Measurements from ENCODE around the gene ZNHIT3. TPM values are rescaled to one million over a fixed set of nuclear protein-coding genes. Genes with fewer than 3 reads are reported as not detected.

Gene ZNHIT3
- total RNA-seq, 3 donors from 2014 or later = 19.0 to 33.7 (median 29.3) TPM

DNA sequence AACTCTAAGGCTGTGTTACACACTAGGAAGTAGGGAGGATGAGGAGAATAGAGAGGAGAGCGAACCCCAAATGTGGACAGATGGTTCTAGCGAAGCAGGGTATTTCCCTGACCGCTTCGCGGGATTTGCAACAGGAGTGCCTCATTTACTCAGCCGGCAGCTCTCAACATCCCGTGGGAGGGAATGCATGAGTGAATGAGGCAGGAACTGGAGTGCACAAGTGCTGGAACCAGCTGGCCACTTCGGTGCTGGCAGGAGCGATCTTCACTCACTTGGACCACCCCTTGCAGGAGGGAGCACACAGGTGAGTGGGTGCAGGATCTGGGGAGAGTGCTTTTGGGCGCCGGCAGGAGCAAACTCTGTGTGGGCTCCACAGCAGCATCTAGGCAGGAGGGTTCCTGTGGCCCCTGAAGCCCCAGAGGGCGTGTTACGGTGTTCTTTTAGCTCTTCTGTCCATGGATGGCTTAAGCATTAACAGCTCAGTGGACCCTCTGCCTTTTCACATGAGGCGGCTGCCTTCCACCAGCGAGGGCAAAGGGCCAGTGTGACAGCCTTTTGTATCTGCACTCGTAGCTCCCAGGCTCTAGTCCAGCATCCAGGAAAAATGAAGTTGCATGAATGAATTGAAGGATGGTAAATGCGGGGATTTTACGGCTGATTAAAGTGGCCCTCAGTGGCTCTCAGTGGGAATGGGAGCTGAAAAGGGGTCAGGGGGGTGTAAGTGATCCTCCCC, 17.4 kb upstream of the ZNHIT3 start:
- Histone ChIP-seq H3K27me3 (peaks cover 7 to 40% of the 10 kb centered on the region in 2 donors), H3K4me1 (no peaks in the 10 kb centered on the region), H3K4me3 (no peak overlapping the region), H3K36me3 (no peaks in the 10 kb centered on the region), H3K9me3 (no peaks in the 10 kb centered on the region), H3K27ac (no peak overlapping the region)
- no peak for DNase-seq (ENCODE audit: low spot score in 2 of 2)
- intact Hi-C loops (cut with DNase I; ENCODE audit: low total_unique reads) = no loop called here
- TF ChIP-seq, protein P1, sequence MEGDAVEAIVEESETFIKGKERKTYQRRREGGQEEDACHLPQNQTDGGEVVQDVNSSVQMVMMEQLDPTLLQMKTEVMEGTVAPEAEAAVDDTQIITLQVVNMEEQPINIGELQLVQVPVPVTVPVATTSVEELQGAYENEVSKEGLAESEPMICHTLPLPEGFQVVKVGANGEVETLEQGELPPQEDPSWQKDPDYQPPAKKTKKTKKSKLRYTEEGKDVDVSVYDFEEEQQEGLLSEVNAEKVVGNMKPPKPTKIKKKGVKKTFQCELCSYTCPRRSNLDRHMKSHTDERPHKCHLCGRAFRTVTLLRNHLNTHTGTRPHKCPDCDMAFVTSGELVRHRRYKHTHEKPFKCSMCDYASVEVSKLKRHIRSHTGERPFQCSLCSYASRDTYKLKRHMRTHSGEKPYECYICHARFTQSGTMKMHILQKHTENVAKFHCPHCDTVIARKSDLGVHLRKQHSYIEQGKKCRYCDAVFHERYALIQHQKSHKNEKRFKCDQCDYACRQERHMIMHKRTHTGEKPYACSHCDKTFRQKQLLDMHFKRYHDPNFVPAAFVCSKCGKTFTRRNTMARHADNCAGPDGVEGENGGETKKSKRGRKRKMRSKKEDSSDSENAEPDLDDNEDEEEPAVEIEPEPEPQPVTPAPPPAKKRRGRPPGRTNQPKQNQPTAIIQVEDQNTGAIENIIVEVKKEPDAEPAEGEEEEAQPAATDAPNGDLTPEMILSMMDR (IDR thresholded peaks at IDR 0.05) = no peak
- no peak for TF ChIP-seq POLR2A (IDR thresholded peaks at IDR 0.05)
- TF ChIP-seq POLR2AphosphoS5 (IDR thresholded peaks at IDR 0.05) = no peak

DNA sequence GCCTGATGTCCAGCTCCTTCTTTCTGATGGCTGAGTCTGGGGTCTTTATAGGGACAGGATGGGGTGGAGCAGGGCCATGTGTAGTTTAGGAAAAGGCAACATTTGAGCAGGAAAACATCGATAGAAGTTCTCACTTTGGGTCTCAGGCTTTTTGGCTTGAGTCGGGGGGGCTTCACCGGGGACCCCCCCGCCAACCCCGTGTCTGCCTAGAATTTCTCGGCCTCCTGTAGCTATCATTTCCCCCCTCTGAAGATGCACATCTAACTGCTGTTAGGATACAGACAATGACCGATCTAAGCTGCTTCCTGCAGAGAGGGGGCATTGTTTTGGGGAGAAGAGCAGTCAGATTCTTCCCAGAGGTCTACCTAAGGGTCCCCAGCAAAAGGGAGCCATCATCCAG, 16.7 kb upstream of the ZNHIT3 start:
- H3K9me3 ChIP-seq = no peaks in the 10 kb centered on the region
- no peak for DNase-seq (ENCODE audit: low spot score in 2 of 2)
- no peaks in the 10 kb centered on the region for H3K4me1 ChIP-seq
- no peak overlapping the region for H3K27ac ChIP-seq
- no peak overlapping the region for H3K4me3 ChIP-seq
- intact Hi-C loops (cut with DNase I; ENCODE audit: low total_unique reads) = no loop called here
- no peaks in the 10 kb centered on the region for H3K36me3 ChIP-seq
- TF ChIP-seq POLR2A (IDR thresholded peaks at IDR 0.05) (no peak), POLR2AphosphoS5 (IDR thresholded peaks at IDR 0.05) (no peak)
- TF ChIP-seq, protein P1 (IDR thresholded peaks at IDR 0.05) = no peak
- peaks cover under 1 to 33% of the 10 kb centered on the region in 2 donors for H3K27me3 ChIP-seq

DNA sequence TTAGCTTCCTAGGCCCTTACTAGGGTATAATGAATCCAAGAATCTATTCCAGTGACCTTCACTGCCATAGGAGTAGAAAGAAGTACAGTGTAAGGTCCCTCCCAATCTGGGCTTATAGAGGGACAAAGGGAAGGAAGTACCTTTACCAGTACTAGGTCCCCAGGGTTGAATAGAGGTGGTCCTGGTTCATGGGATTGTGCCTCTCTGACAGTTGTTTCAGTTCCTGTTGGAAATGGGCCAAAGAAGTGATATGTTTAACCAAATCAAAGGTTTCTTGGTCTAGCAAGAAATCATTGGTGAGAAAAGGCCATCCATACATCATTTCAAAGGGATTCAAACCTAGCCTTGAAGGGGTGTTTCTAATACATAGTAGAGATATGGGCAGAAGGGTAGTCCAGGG, 16.0 kb upstream of the ZNHIT3 start:
- Histone ChIP-seq H3K27ac (no peak overlapping the region), H3K4me1 (no peaks in the 10 kb centered on the region), H3K27me3 (peaks cover 0 to 26% of the 10 kb centered on the region in 2 donors), H3K4me3 (no peak overlapping the region), H3K36me3 (no peaks in the 10 kb centered on the region), H3K9me3 (no peaks in the 10 kb centered on the region)
- no peak for DNase-seq (ENCODE audit: low spot score in 2 of 2)
- intact Hi-C loops (cut with DNase I; ENCODE audit: low total_unique reads) = no loop called here
- TF ChIP-seq POLR2AphosphoS5 (IDR thresholded peaks at IDR 0.05) (no peak), POLR2A (IDR thresholded peaks at IDR 0.05) (no peak)
- TF ChIP-seq, protein P1 (IDR thresholded peaks at IDR 0.05) = no peak

DNA sequence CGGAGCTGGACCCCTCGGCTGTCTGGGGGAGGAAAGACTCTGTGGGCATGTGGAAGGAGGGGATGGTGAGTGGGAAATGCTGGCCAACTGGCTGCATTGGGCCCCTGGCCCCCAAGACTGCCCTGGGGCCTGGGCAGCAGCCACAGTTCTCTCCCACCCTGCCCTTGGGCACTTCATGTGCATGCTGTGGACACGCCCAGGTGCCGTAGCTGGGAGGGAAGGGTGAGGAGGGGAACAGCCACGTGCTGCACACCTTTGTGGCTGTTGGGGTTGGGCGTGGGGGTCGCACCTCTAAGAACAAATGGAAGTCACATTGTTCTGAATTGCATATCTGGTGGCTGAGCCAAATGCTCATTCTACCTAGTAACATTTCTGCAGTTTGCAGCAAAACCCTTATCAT, 11.9 kb upstream of the ZNHIT3 start:
- TF ChIP-seq, protein P1 (IDR thresholded peaks at IDR 0.05) = no peak
- TF ChIP-seq POLR2A (IDR thresholded peaks at IDR 0.05) (no peak), POLR2AphosphoS5 (IDR thresholded peaks at IDR 0.05) (no peak)
- DNase-seq (ENCODE audit: low spot score in 2 of 2) = no peak
- intact Hi-C loops (cut with DNase I; ENCODE audit: low total_unique reads) = no loop called here

DNA sequence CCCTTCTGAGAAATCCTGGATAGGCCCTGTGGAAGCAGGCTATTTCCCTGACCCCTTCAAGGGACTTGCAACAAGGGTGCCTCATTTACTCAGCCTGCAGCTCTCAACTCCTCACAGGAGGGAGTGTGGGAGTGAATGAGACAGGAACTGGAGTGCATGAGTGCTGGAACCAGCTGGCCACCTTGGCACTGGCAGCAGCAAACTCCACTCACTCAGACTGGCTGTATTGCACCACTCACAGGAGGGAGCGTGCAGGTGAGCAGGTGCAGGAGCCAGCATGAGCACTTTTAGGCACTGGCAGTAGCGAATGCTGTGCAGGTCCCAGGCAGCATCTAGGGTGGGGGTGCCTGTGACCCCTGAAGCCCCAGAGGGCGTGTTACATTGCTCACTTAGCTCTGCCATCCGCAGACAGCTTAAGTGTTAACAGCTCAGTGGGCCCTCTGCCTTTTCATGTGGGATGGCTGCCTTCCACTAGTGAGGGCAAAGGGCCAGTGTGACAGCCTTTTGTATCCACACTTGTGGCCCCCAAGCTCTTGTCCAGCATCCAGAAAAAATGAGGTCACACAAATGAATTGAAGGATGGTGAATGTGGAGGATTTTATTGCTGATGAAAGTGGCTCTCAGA, 11.0 kb upstream of the ZNHIT3 start:
- H3K27me3 ChIP-seq = peaks cover 0 to 8% of the 10 kb centered on the region in 2 donors

More for the DNA sequence above, 11.9 kb upstream of the ZNHIT3 start:
- no peak overlapping the region for H3K27ac ChIP-seq
- no peaks in the 10 kb centered on the region for H3K9me3 ChIP-seq
- no peaks in the 10 kb centered on the region for H3K4me1 ChIP-seq
- peaks cover 0 to 10% of the 10 kb centered on the region in 2 donors for H3K27me3 ChIP-seq
- H3K36me3 ChIP-seq = no peaks in the 10 kb centered on the region
- H3K4me3 ChIP-seq = no peak overlapping the region

More for the DNA sequence above, 11.0 kb upstream of the ZNHIT3 start:
- no peaks in the 10 kb centered on the region for H3K4me1 ChIP-seq
- no peaks in the 10 kb centered on the region for H3K36me3 ChIP-seq
- intact Hi-C loops (cut with DNase I; ENCODE audit: low total_unique reads) = no loop called here
- TF ChIP-seq POLR2A (IDR thresholded peaks at IDR 0.05) (no peak), POLR2AphosphoS5 (IDR thresholded peaks at IDR 0.05) (no peak)
- TF ChIP-seq, protein P1 (IDR thresholded peaks at IDR 0.05) = no peak
- H3K9me3 ChIP-seq = no peaks in the 10 kb centered on the region
- H3K27ac ChIP-seq = no peak overlapping the region
- no peak overlapping the region for H3K4me3 ChIP-seq
- no peak for DNase-seq (ENCODE audit: low spot score in 2 of 2)
